Neural progenitor cell (in vitro differentiated cells): ENCODE measurements around the gene NTN5. TPM values are rescaled to one million over a fixed set of nuclear protein-coding genes. Genes with fewer than 3 reads are reported as not detected.

Source experiments
- DNase-seq: peaks from one replicate; pipeline ENCODE4 v3.0.0-alpha.2; 2016; ENCODE audit warnings: low spot score
- H2AFZ ChIP-seq: fragments of 200-600 bp; sonication (generic); replicated peaks from 2 replicates; pipeline ENCODE4 v1.6.1; 2016; ENCODE audit warnings: antibody characterized with exemption
- H3F3A ChIP-seq: fragments of 200-600 bp; sonication (generic); 2 replicates; pipeline ENCODE4 v1.6.1; 2016; ENCODE audit warnings: antibody characterized with exemption, low read depth
- H3K27ac ChIP-seq: fragments of 200-600 bp; sonication (generic); 2 replicates; pipeline ENCODE4 v1.5.1; 2016; ENCODE audit warnings: mild to moderate bottlenecking
- H3K27me3 ChIP-seq: fragments of 200-600 bp; sonication (generic); 2 replicates; pipeline ENCODE4 v1.6.1; 2016; ENCODE audit warnings: mild to moderate bottlenecking, moderate library complexity
- H3K36me3 ChIP-seq: fragments of 200-600 bp; sonication (generic); 2 replicates; pipeline ENCODE4 v1.5.1; 2016
- H3K4me1 ChIP-seq: fragments of 200-600 bp; sonication (generic); 2 replicates; pipeline ENCODE4 v1.6.1; 2016; ENCODE audit warnings: mixed run types
- H3K4me2 ChIP-seq: fragments of 200-600 bp; sonication (generic); 2 replicates; pipeline ENCODE4 v1.6.1; 2016
- H3K4me3 ChIP-seq: fragments of 200-600 bp; sonication (generic); 2 replicates; pipeline ENCODE4 v1.5.1; 2016
- H3K79me2 ChIP-seq: fragments of 200-600 bp; sonication (generic); 2 replicates; pipeline ENCODE4 v1.6.1; 2016; ENCODE audit warnings: low read depth
- H3K9ac ChIP-seq: fragments of 200-600 bp; sonication (generic); 2 replicates; pipeline ENCODE4 v1.6.1; 2016
- H3K9me3 ChIP-seq: fragments of 200-600 bp; sonication (generic); 2 replicates; pipeline ENCODE4 v1.5.1; 2016; ENCODE audit warnings: low read depth
- H4K20me1 ChIP-seq: fragments of 200-600 bp; sonication (generic); 2 replicates; pipeline ENCODE4 v1.6.1; 2016; ENCODE audit warnings: low read depth
- H3K27ac Mint-ChIP-seq: 3 replicates; pipeline ENCODE4 v1.8.0; 2021; ENCODE audit warnings: mixed read lengths
- H3K27me3 Mint-ChIP-seq: 2 replicates; pipeline ENCODE4 v1.8.0; 2022; ENCODE audit warnings: low read depth, mild to moderate bottlenecking, inconsistent platforms, moderate library complexity, mixed read lengths; ENCODE audit not compliant: insufficient read depth
- H3K36me3 Mint-ChIP-seq: 3 replicates; pipeline ENCODE4 v1.8.0; 2021; ENCODE audit warnings: mixed read lengths
- H3K4me1 Mint-ChIP-seq: 3 replicates; pipeline ENCODE4 v1.8.0; 2021; ENCODE audit warnings: mixed read lengths
- H3K4me3 Mint-ChIP-seq: 3 replicates; pipeline ENCODE4 v1.8.0; 2021; ENCODE audit warnings: mild to moderate bottlenecking, moderate library complexity, mixed read lengths
- H3K9me3 Mint-ChIP-seq: 3 replicates; pipeline ENCODE4 v1.8.0; 2020; ENCODE audit warnings: mixed read lengths
- EZH2 ChIP-seq: fragments of 200-600 bp; sonication (generic); IDR thresholded peaks from 2 replicates; pipeline ENCODE4 v1.6.1; 2017; ENCODE audit warnings: antibody characterized with exemption, mild to moderate bottlenecking, moderate library complexity
- EZH2phosphoT487 ChIP-seq: fragments of 200-600 bp; sonication (generic); IDR thresholded peaks from 2 replicates; pipeline ENCODE4 v1.6.1; 2017; ENCODE audit warnings: antibody characterized with exemption
- total RNA-seq: library from RNA; depleted of rRNA; stranded (reverse); fragments of >200 nt; gene quantifications from 2 replicates; pipeline ENCODE4 v1.2.3, GENCODE V29; 2015; ENCODE audit warnings: low replicate concordance
- TF ChIP-seq, protein P1 (sequence below): fragments of 200-600 bp; sonication (generic); IDR thresholded peaks from 2 replicates; pipeline ENCODE4 v1.5.1; 2017; ENCODE audit warnings: antibody characterized with exemption, mild to moderate bottlenecking

The NTN5 gene
- total RNA-seq, 1 donor from 2014 or later, result not detected

DNA sequence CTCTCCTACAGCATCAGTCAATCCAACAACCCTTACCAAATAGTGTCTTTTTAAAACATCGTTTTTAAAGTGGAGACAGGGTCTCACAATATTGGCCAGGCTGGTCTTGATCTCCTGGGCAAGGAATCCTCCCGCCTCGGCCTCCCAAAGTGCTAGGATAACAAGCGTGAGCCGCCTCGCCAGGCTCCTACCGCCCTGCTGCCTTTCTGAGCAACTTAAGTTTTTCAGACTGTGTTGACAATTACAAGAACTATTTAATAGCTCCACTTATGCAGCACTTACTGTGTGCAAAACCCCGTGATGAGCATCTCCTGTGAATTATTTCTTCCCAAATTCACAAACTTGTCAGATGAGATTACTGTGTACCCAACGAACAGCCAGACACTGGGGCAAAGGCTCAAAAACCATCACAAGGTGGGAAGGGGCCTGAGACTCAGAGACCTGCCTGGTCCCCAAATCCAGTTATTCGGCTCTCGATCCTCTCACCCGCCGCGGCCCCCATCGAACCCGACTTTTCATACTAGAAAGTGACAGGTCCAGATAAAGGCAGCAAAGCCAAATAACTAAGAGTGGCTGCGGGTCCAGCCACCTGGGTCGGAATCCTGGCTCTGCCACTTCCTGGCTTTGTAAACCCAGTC is 54.4 kb downstream of the NTN5 start:
- Mint-ChIP-seq H3K4me3 (peak overlapping the region; percentile 98), H3K27ac (peak overlapping the region; percentile 97), H3K4me1 (peaks cover 52% of the 10 kb centered on the region), H3K36me3 (peaks cover 15% of the 10 kb centered on the region), H3K9me3 (no peaks in the 10 kb centered on the region), H3K27me3 (peaks cover 6% of the 10 kb centered on the region)
- no peaks in the 10 kb centered on the region for H3K27me3 ChIP-seq
- H3K9me3 ChIP-seq, result no peaks in the 10 kb centered on the region
- H3K9ac ChIP-seq, result peak overlapping the region; percentile 99
- H3K36me3 ChIP-seq, result no peaks in the 10 kb centered on the region
- H3K4me1 ChIP-seq, result peaks cover 49% of the 10 kb centered on the region
- DNase-seq, result no peak
- peak overlapping the region; percentile 83 for H3K4me3 ChIP-seq
- peaks cover 46% of the 10 kb centered on the region for H4K20me1 ChIP-seq
- peak overlapping the region; percentile 95 for H3K27ac ChIP-seq
- H3F3A ChIP-seq, result peaks cover 66% of the 10 kb centered on the region
- no peak for TF ChIP-seq EZH2phosphoT487
- TF ChIP-seq EZH2, result no peak
- TF ChIP-seq, protein P1, sequence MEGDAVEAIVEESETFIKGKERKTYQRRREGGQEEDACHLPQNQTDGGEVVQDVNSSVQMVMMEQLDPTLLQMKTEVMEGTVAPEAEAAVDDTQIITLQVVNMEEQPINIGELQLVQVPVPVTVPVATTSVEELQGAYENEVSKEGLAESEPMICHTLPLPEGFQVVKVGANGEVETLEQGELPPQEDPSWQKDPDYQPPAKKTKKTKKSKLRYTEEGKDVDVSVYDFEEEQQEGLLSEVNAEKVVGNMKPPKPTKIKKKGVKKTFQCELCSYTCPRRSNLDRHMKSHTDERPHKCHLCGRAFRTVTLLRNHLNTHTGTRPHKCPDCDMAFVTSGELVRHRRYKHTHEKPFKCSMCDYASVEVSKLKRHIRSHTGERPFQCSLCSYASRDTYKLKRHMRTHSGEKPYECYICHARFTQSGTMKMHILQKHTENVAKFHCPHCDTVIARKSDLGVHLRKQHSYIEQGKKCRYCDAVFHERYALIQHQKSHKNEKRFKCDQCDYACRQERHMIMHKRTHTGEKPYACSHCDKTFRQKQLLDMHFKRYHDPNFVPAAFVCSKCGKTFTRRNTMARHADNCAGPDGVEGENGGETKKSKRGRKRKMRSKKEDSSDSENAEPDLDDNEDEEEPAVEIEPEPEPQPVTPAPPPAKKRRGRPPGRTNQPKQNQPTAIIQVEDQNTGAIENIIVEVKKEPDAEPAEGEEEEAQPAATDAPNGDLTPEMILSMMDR, result no peak
- peaks cover 51% of the 10 kb centered on the region for H3K79me2 ChIP-seq
- H3K4me2 ChIP-seq, result peak overlapping the region; percentile 95
- no peak overlapping the region for H2AFZ ChIP-seq

DNA sequence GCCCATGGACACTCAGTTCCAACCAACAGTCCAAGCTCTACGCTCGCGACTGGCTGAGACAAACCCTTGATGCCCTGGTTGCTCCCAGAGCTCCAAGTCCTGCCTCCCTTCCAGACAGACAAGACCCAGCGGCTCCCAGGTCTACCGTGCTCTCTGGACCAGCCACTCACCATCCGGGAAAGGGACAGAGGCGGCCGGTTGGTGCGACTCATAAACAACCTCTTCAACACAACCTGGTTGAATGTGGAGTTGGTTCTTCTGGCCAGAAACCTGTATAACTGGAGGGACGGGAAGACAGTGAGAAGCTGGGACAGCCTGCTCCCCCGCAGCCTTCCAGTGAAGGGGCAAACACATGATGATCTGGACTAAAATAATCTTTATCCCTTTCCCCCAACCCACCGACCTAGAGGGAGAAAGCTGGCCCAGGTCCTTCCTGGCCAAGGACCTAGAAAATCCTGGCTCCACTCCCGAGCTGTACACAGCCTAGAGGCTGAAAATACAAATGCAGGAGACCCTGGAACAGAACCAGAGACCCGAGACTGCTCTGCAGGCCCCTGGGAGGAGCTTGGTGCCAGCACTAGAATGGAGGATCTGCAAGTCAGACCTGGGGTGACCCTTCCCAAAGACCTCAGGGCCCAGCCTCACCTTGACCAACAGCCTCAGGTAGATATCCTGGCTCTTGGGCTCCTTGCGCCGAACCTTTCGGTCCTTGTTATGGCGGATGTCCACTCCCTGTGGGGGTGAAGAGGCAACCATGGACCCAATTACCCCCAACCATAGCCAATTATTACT is 55.5 kb downstream of the NTN5 start:
- no peak overlapping the region for H2AFZ ChIP-seq
- H3K9me3 Mint-ChIP-seq, result no peaks in the 10 kb centered on the region

DNA sequence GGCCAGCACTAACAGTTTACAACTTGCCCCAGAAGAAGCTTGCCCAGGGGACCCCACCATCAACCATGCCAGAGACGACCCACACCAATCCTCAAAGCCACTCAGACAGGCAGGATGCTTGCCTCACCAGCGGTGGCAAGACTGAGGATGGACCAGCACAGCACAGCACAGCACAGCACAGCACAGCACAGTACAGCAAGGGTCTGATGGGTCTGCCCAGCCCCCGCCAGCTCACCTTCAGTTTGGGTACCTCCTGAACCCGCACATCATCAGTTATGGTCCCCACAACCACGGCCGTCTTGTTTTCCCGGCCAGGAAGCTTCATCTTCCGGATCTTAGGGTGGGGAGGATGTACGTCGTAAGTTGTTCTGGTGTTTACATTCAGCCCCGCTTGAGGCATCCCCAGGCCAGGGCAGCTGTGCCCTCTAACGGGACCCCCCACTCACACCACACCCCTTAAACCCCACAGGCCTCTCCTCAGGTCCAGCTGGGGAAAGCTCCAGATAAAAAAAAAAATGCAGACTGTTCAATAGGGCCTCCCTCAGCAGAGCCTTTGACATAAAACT is 56.2 kb downstream of the NTN5 start:
- DNase-seq, result no peak
- Histone ChIP-seq H3K27ac (peak overlapping the region; percentile 62), H3K4me1 (peaks cover 46% of the 10 kb centered on the region), H3K9ac (peak overlapping the region; percentile 99), H3K4me2 (peak overlapping the region; percentile 95), H3K79me2 (peaks cover 47% of the 10 kb centered on the region), H4K20me1 (peaks cover 46% of the 10 kb centered on the region), H3K36me3 (no peaks in the 10 kb centered on the region), H3K27me3 (no peaks in the 10 kb centered on the region), H3K9me3 (no peaks in the 10 kb centered on the region), H3F3A (peaks cover 62% of the 10 kb centered on the region), H3K4me3 (peak overlapping the region; percentile 83), H2AFZ (no peak overlapping the region)
- no peaks in the 10 kb centered on the region for H3K9me3 Mint-ChIP-seq
- peaks cover 15% of the 10 kb centered on the region for H3K36me3 Mint-ChIP-seq
- H3K4me1 Mint-ChIP-seq, result peaks cover 43% of the 10 kb centered on the region
- H3K27ac Mint-ChIP-seq, result no peak overlapping the region
- H3K4me3 Mint-ChIP-seq, result peak overlapping the region; percentile 77
- H3K27me3 Mint-ChIP-seq, result peaks cover 6% of the 10 kb centered on the region
- TF ChIP-seq EZH2, result no peak
- no peak for TF ChIP-seq EZH2phosphoT487
- TF ChIP-seq, protein P1, result no peak

More for the DNA sequence above, 55.5 kb downstream of the NTN5 start:
- peak overlapping the region; percentile 95 for H3K4me2 ChIP-seq
- peaks cover 46% of the 10 kb centered on the region for H3K4me1 Mint-ChIP-seq
- H3K4me3 ChIP-seq, result peak overlapping the region; percentile 83
- peaks cover 47% of the 10 kb centered on the region for H3K79me2 ChIP-seq
- H3K27me3 ChIP-seq, result no peaks in the 10 kb centered on the region
- TF ChIP-seq EZH2, result no peak
- TF ChIP-seq, protein P1, result no peak
- TF ChIP-seq EZH2phosphoT487, result no peak
- no peaks in the 10 kb centered on the region for H3K9me3 ChIP-seq
- no peak for DNase-seq
- H3F3A ChIP-seq, result peaks cover 62% of the 10 kb centered on the region
- H3K9ac ChIP-seq, result peak overlapping the region; percentile 99
- H3K4me1 ChIP-seq, result peaks cover 46% of the 10 kb centered on the region
- H3K4me3 Mint-ChIP-seq, result peak overlapping the region; percentile 98
- no peaks in the 10 kb centered on the region for H3K36me3 ChIP-seq
- H3K27me3 Mint-ChIP-seq, result peaks cover 6% of the 10 kb centered on the region
- H3K36me3 Mint-ChIP-seq, result peaks cover 15% of the 10 kb centered on the region
- peak overlapping the region; percentile 62 for H3K27ac ChIP-seq
- peaks cover 46% of the 10 kb centered on the region for H4K20me1 ChIP-seq
- no peak overlapping the region for H3K27ac Mint-ChIP-seq
